Measurements from ENCODE around the gene CALCB. TPM values are rescaled to one million over a fixed set of nuclear protein-coding genes. Genes with fewer than 3 reads are reported as not detected.
"Not testable (repeated sequence)": the region's sequence is repeated elsewhere in the genome, so short reads cannot be mapped to it uniquely, and the experiment has no call there.

Gene CALCB, protein sequence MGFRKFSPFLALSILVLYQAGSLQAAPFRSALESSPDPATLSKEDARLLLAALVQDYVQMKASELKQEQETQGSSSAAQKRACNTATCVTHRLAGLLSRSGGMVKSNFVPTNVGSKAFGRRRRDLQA
- total RNA-seq: under 1 TPM; 0.47 to 0.62 TPM
- under 1 TPM; 0.09 to 0.57 (median 0.18) TPM for polyA plus RNA-seq
- 0.98 to 3.9 (median 2.1) reads per million in 6 experiments for total RNA-seq

DNA sequence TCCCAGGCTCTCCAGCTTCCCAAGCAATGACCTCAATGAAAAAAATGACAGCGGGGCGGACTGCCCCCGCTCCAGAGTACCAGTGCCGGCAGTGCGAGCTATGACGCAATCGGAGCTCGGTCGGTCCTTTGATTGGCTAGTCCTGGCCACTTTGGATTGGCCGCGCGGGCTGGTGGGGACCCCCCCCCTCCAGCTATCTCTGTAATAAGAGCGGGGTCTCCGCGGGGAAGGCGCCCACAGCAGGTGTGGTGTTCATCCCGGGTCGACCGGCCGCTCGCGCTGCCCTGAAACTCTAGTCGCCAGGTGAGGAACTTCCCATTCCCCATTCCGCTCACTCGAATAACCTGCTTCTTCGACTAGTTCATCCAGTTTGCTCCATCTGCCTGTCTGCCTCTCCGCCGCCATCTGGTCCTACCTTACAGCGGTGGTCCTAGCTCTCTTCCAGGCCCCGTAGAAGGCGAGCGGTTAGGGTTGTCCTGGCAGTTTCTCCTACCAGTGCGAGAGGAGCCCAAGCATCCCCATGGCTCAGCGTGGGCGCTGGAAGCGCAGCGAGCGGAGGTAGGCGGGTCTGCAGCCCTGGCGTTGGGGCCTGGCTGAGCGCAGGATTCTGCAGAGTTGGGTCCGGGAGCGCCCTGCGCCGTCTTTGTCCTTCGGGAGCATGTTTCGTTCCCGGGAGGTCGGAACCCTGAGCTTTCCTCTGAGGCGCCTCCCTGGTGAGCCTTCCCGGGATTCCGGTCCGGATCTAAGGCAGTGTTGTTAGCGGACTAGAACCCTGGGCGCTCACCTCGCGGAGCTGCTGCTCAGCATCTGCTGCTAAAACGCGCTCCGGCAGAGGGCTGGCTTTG lies at the start of gene CALCB:
CALCB (plus strand) TSS at position 233 of the 845 bp plus-strand sequence. CDS start 1,126 bp downstream, outside the sequence.
- Mint-ChIP-seq H3K9me3 (peaks cover 0 to 20% (median 11%) of the 10 kb centered on the region in 9 donors), H3K4me1 (peaks cover 11 to 25% (median 16%) of the 10 kb centered on the region in 4 donors), H3K27me3 (peaks cover 5 to 32% (median 24%) of the 10 kb centered on the region in 5 donors), H3K36me3 (peaks cover 0 to 8% (median 0%) of the 10 kb centered on the region in 3 donors), H3K27ac (peak within 1 kb of the TSS in 6 of 10 donors; percentile 31 to 87 (median 73)), H3K4me3 (peak within 1 kb of the TSS; percentile 77 to 91 (median 86))
- POLR2A ChIA-PET: no interaction called here
- DNase-seq: peak in 4 of 10 donors; percentile 8 to 30 (median 20)
- peak; percentile 3 to 22 for ATAC-seq

DNA sequence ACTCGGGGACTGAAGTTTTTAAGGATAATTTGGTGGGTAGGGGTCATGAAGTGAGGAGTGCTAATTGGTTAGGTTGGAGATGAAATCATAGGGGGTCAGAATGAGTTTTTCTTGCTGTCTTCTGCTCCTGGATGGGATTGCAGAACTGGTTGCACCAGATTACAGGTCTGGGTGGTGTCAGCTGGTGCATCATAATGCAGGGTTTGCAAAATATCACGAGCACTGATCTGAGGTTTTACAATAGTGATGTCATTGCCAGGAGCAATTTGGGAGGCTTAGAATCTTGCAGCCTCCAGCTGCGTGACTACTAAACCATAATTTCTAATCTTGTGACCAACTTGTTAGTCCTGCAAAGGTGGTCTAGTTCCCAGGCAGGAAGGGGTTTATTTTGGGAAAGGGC lies 46.4 kb upstream of the CALCB start:
- Mint-ChIP-seq H3K4me3 (no peak overlapping the region), H3K36me3 (peaks cover 0 to 2% (median 1%) of the 10 kb centered on the region in 3 donors), H3K4me1 (peaks cover 0 to 5% (median 1%) of the 10 kb centered on the region in 4 donors), H3K9me3 (peaks cover 0 to 3% (median 0%) of the 10 kb centered on the region in 9 donors), H3K27ac (no peak overlapping the region), H3K27me3 (peaks cover 3 to 40% (median 16%) of the 10 kb centered on the region in 5 donors)
- no peak for ATAC-seq
- POLR2A ChIA-PET: no interaction called here
- DNase-seq: no peak

DNA sequence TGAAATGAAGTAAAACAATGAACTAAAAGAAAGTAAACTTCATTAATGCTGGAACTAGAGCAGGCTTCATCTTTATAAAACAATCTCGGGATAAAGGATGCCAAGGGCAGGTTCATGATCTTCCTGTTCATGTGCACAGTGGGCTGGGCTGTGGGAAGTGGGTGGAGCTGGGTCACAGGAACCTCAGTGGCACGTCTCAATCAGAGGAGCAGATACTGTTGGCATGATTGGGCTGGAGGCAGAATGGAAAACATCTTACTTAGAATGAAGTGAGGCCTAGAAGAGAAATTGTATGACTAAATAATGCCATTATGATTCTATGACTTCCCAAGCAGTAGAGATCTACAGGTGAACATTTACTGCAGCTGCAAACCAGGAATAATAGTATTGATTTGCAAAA lies 45.4 kb upstream of the CALCB start:
- H3K4me1 Mint-ChIP-seq: peaks cover 0 to 5% (median 1%) of the 10 kb centered on the region in 4 donors
- peaks cover 0 to 2% (median 0%) of the 10 kb centered on the region in 3 donors for H3K36me3 Mint-ChIP-seq
- ATAC-seq (no peak), DNase-seq (no peak)
- POLR2A ChIA-PET: no interaction called here
- no peak overlapping the region for H3K27ac Mint-ChIP-seq
- no peak overlapping the region for H3K4me3 Mint-ChIP-seq
- H3K9me3 Mint-ChIP-seq: peaks cover 0 to 3% (median 0%) of the 10 kb centered on the region in 9 donors
- peaks cover 3 to 40% (median 15%) of the 10 kb centered on the region in 5 donors for H3K27me3 Mint-ChIP-seq

DNA sequence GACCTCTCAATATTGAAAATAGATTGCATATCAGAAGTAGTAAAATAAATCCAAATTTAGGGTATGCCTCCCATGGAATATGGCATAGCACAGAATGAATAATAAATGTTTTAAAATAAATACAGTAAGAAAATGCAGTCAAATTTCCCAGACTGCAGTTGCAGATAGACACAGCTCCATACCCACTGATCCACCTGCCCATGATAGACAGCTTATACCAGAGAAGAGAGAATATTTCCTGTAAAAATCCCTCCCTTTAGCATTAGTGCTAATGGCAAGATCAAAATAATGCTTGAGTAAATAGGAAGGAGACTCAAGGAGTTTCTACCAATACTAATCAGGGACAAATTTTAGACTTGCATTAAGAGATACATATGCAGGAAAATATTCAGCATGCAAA lies 45.0 kb upstream of the CALCB start:
- H3K36me3 Mint-ChIP-seq: peaks cover 0 to 2% (median 0%) of the 10 kb centered on the region in 3 donors
- ATAC-seq: no peak
- POLR2A ChIA-PET: no interaction called here
- H3K27me3 Mint-ChIP-seq: peaks cover 3 to 40% (median 17%) of the 10 kb centered on the region in 5 donors
- H3K9me3 Mint-ChIP-seq: peaks cover 0 to 3% (median 0%) of the 10 kb centered on the region in 9 donors
- DNase-seq: no peak
- H3K27ac Mint-ChIP-seq: no peak overlapping the region
- H3K4me1 Mint-ChIP-seq: peaks cover 0 to 5% (median 1%) of the 10 kb centered on the region in 4 donors
- H3K4me3 Mint-ChIP-seq: no peak overlapping the region

DNA sequence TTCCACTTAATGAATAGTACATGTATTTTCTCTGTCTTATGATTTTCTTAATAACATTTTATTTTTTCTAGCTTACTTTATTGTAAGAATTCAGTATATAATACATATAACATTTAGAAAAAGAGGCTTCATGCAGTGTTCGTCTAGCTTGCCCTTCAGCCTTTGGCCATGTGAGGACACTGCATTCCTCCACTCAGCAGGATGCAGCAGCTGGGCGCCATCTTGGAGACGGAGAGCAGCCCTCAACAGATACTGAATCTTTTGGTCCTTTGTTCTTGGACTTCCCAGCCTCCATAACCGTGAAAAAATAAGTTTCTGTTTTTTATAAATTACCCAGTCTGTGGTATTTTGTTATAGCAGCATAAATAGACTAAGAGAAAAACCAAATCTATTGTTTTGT lies 41.4 kb upstream of the CALCB start:
- H3K9me3 Mint-ChIP-seq, POLR2A ChIA-PET, DNase-seq, H3K27ac Mint-ChIP-seq, H3K4me3 Mint-ChIP-seq, ATAC-seq, H3K4me1 Mint-ChIP-seq, H3K36me3 Mint-ChIP-seq: not testable (repeated sequence)
- H3K27me3 Mint-ChIP-seq: peaks cover 7 to 29% (median 14%) of the 10 kb centered on the region in 5 donors

DNA sequence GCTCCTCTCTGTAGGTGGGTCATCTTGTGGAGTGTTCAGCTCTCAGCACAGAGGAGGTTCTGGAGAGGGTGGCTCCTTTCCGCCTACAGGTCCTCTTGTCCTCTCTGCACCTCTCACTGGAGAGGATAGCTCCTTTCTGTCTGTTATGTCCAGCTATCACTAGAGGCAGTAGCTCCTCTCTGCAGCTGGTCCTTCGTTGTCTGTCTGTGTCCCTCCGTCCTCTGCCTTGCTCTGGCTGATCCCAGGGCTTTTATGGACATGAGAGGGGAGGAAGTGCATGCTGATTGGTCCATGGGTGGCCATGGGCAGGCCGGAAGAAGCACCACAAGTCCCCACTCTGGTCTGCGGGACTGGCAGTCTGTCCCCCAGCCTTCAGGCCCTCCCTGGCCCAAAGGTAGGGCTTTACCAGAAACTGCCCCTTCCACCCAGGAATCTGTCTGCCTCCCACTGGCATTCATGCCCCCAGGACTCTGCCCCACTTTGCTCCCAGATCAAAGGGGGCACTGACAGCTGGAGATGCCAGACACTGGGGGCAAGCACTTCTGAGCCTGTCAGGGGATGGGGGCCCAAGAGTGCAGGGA lies 38.6 kb upstream of the CALCB start:
- Mint-ChIP-seq H3K4me3 (no peak overlapping the region), H3K36me3 (peaks cover 0 to 2% (median 0%) of the 10 kb centered on the region in 3 donors), H3K9me3 (peaks cover 0 to 2% (median 0%) of the 10 kb centered on the region in 9 donors), H3K4me1 (no peaks in the 10 kb centered on the region), H3K27me3 (peaks cover 6 to 22% (median 19%) of the 10 kb centered on the region in 5 donors), H3K27ac (no peak overlapping the region)
- DNase-seq (no peak), ATAC-seq (no peak)
- POLR2A ChIA-PET: no interaction called here

DNA sequence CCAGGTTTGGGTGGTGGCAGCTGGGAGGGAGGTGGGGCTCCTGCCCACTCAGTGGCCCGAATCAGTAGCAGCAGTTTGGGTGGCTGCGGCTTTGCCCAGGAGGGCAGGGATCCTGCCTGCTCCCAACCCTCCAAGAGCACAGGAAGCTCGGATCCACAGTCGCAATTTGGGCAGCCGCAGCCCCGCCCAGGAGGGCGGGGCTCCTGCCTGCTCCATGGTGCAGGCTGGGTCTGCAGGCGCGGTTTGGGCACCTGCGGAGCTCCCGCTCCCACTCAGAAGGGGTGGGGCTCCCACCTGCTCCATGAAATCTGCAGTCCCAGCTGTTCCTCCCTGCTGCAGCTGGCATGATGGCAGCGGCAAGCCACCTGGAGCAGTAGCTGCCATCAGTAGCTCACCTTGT lies 38.1 kb upstream of the CALCB start:
- Mint-ChIP-seq H3K4me3 (no peak overlapping the region), H3K27ac (no peak overlapping the region), H3K27me3 (peaks cover 6 to 20% (median 15%) of the 10 kb centered on the region in 5 donors), H3K4me1 (no peaks in the 10 kb centered on the region), H3K36me3 (peaks cover 0 to 2% (median 0%) of the 10 kb centered on the region in 3 donors), H3K9me3 (peaks cover 0 to 2% (median 0%) of the 10 kb centered on the region in 9 donors)
- no peak for DNase-seq
- no peak for ATAC-seq
- POLR2A ChIA-PET: no interaction called here

DNA sequence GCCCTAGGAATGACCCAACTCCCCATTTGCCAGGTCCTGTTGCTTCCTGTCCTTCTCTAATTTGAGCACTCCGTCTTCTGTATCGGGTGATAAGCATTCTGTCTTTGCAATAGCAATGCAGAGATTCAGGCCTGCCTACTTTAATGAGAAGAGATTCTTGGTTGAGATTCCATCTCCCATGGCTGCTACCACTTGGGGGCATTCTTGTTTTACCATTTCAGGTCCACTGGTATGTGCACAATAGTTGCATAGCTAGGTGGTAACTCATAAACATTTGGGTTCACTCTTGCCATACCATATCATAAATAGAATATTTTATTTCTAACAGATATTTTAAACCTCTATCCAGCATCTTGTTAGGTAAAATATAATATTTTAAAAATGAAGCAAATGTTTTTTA lies 34.4 kb upstream of the CALCB start:
- no peak for ATAC-seq
- Mint-ChIP-seq H3K9me3 (no peaks in the 10 kb centered on the region), H3K27me3 (peaks cover 5 to 18% (median 18%) of the 10 kb centered on the region in 5 donors), H3K36me3 (no peaks in the 10 kb centered on the region), H3K27ac (no peak overlapping the region), H3K4me1 (no peaks in the 10 kb centered on the region), H3K4me3 (no peak overlapping the region)
- POLR2A ChIA-PET: no interaction called here
- no peak for DNase-seq

DNA sequence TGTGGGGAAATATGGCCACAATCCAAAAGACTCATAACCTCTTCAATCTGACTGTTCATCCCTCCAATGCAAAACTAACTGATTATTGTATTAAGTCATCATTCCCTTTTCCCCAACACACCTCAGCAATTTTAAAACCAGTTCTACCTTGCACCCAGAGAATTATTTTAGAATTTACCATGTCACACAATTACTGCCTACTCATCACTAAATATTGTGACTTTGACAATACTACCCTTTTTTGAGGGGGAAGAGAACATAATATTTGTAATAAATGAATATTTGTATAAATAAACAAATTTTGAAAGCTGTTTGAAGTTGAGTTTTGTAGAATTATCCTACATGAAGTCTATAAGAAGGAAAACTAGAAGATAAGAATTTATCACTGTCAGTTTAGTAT lies 28.2 kb upstream of the CALCB start:
- Mint-ChIP-seq H3K4me1 (no peaks in the 10 kb centered on the region), H3K9me3 (no peaks in the 10 kb centered on the region), H3K4me3 (no peak overlapping the region), H3K27me3 (peaks cover 0 to 9% (median 6%) of the 10 kb centered on the region in 5 donors), H3K27ac (no peak overlapping the region), H3K36me3 (no peaks in the 10 kb centered on the region)
- POLR2A ChIA-PET: no interaction called here
- DNase-seq (no peak), ATAC-seq (no peak)

DNA sequence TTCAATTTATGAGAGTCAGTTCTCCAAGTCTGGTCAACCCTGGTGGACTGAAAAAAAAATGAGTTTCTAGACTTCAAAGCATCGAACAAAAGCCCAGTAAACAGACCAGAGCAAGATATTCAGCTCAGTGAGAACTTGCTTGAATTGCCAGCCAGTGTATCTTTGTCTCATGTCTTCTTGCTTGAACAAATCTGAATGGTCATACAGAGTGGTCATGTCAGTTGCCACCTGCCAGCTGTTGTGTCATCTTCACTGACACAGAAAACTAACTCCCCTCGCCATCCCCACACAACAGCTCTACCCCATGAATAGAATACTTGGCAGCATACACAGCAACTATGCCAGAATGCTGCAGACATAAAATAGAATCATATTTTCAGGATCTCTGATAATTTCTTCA lies 27.5 kb upstream of the CALCB start:
- Mint-ChIP-seq H3K9me3 (no peaks in the 10 kb centered on the region), H3K27me3 (peaks cover 0 to 9% (median 6%) of the 10 kb centered on the region in 5 donors), H3K4me1 (no peaks in the 10 kb centered on the region), H3K36me3 (no peaks in the 10 kb centered on the region), H3K27ac (no peak overlapping the region), H3K4me3 (no peak overlapping the region)
- no peak for DNase-seq
- POLR2A ChIA-PET: no interaction called here
- ATAC-seq: no peak

DNA sequence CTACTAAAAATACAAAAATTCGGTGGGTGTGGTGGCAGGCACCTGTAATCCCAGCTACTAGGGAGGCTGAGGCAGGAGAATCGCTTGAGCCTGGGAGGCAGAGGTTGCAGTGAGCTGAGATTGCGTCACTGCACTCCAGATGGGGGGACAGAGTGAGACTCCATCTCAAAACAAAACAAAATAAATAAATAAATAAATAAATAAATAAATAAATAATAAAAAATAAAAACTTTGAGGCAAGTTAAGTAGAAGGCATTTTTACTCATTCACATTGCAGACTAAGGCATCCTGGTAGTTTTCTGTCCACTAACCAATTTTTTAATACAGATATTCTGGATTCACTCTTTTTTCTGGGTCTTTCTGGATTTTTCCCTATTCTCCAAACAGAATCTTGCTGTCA lies 26.7 kb upstream of the CALCB start:
- ATAC-seq, H3K4me1 Mint-ChIP-seq, H3K4me3 Mint-ChIP-seq, H3K27ac Mint-ChIP-seq, H3K36me3 Mint-ChIP-seq, DNase-seq, H3K9me3 Mint-ChIP-seq, POLR2A ChIA-PET: not testable (repeated sequence)
- peaks cover 2 to 11% (median 6%) of the 10 kb centered on the region in 5 donors for H3K27me3 Mint-ChIP-seq

DNA sequence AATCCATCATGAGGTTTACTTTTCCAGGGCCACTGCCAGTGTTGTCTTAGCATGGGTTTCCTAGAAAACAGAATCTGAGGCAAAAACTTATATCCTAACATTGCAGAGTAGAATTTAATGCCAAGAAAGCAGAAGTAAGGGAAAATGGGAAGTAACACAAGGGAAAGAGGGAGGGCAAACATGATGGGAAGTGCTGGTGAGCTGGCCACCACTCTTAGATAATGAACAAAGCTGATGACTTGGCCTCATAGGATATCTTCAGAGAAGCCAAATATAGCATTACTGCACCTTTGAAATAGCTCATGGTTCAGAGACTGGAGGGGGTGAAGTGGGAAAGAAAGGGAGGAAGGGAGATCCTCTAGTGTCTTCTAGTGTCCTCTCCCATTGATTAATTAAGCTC lies 24.8 kb upstream of the CALCB start:
- DNase-seq: no peak
- Mint-ChIP-seq H3K4me3 (no peak overlapping the region), H3K27ac (no peak overlapping the region), H3K27me3 (peaks cover 4 to 10% (median 7%) of the 10 kb centered on the region in 5 donors), H3K4me1 (no peaks in the 10 kb centered on the region), H3K9me3 (no peaks in the 10 kb centered on the region), H3K36me3 (no peaks in the 10 kb centered on the region)
- POLR2A ChIA-PET: no interaction called here
- ATAC-seq: no peak

DNA sequence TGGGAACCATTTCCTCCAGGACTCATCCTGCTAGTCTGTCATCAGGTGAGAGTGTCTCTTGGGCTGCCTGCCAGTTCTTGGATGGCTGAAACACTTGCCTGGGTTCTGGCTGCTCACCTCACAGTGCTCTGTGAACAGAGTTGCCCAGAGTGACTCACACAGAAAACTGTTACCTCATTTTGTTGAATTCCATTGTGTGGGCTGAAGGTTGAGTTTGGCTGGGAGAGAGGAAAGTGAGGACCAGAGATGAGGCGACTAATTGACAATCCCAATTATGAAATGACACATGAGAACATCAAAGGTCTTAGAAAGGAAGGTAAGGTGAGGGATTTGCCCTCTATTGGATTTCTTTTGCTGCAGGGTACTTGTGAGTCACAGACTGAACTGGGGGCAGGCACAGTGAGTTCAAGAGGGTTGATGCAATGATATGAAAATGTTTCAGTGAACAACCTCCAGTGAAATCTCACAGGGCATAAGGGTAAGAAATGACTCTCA lies 20.2 kb upstream of the CALCB start:
- Mint-ChIP-seq H3K27me3 (peaks cover 7 to 21% (median 14%) of the 10 kb centered on the region in 5 donors), H3K9me3 (no peaks in the 10 kb centered on the region), H3K36me3 (no peaks in the 10 kb centered on the region), H3K4me1 (no peaks in the 10 kb centered on the region), H3K4me3 (no peak overlapping the region), H3K27ac (peak overlapping the region in 1 of 10 donors; percentile 3)
- POLR2A ChIA-PET: no interaction called here
- DNase-seq (no peak), ATAC-seq (no peak)
